ENCODE results near the gene ASB1. TPM values are rescaled to one million over a fixed set of nuclear protein-coding genes. Genes with fewer than 3 reads are reported as not detected.
"Not testable (repeated sequence)": the region's sequence is repeated elsewhere in the genome, so short reads cannot be mapped to it uniquely, and the experiment has no call there.

Gene ASB1
- total RNA-seq, 2 donors from 2014 or later = 50.2 to 63.3 TPM

DNA sequence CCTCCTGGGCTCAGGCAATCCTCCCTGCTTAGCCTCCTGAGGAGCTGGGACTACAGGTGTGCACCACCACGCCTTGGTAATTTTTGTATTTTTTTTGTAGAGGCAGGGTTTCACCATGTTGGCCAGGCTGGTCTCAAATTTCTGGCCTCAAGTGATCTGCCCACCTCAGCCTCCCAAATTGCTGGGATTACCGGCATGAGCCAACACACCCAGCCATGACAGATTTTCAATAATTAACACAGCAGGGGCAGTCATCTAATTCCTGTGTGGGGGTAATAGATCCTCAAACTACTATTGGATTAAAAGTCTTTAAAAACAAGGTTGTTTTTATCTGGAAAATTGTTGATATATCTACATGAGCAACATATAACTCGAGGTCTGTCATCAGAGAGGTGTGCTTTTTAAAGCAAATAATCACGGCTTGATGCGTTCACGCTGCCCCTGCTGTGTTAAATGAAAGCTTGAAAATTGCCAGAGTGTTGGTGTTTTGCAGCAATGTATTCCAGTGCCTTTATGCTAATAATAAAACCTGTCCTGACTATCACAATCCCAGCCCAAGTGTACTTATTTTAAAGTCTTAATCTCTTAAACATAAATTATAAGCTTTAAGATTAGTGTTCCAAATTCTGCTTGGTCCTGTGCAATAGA, 35.6 kb upstream of the ASB1 start:
- no peaks in the 10 kb centered on the region for H3K27me3 Mint-ChIP-seq
- peaks cover 8 to 11% of the 10 kb centered on the region in 2 donors for H3K4me1 Mint-ChIP-seq (ENCODE audit: low read depth in 2 of 2)

DNA sequence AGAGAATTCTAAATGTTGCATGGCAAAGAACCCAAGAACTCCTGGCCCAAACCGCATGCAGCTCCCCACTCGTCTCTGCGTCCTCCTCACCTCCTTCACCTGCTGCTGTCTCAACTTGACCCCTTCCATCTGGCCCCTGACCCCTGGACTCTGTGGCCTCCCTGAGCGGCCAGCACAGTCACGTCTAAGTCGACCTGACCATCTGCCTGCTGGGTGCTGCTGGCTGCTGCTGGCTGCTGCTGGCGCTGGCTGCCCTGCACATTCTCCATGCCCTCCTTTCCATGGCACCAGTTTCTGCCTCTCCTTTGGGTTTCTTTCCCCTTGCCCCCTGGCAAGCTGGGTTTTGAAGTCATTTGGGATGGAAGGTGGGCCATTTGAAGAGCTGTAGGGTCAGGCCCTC, 30.1 kb upstream of the ASB1 start:
- Mint-ChIP-seq H3K36me3 (no peaks in the 10 kb centered on the region), H3K27me3 (no peaks in the 10 kb centered on the region), H3K4me3 (no peak overlapping the region), H3K9me3 (no peaks in the 10 kb centered on the region), H3K4me1 (ENCODE audit: low read depth in 2 of 2) (peaks cover 0 to 2% of the 10 kb centered on the region in 2 donors), H3K27ac (no peak overlapping the region)
- DNase-seq (ENCODE audit: low spot score) (no peak), ATAC-seq (no peak)

More for the DNA sequence above, 35.6 kb upstream of the ASB1 start:
- Mint-ChIP-seq H3K27ac (no peak overlapping the region), H3K9me3 (no peaks in the 10 kb centered on the region), H3K4me3 (no peak overlapping the region), H3K36me3 (no peaks in the 10 kb centered on the region)
- DNase-seq (ENCODE audit: low spot score) (no peak), ATAC-seq (no peak)

DNA sequence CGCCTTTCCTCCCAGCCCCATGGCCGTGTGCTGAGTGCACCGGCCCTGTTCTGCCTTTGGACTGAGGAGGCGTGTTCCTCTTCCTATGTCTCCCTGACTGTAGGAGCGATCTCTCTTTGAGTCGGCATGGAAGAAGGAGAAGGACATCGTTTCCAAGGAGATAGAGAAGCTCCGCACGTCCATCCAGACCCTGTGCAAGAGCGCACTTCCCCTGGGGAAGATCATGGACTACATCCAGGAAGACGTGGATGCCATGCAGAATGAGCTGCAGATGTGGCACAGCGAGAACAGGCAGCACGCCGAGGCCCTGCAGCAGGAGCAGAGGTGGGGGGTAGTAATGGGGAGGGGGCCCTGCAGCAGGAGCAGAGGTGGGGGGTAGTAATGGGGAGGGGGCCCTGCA, 29.4 kb upstream of the ASB1 start:
- Mint-ChIP-seq H3K36me3 (no peaks in the 10 kb centered on the region), H3K27ac (no peak overlapping the region), H3K4me3 (no peak overlapping the region)

DNA sequence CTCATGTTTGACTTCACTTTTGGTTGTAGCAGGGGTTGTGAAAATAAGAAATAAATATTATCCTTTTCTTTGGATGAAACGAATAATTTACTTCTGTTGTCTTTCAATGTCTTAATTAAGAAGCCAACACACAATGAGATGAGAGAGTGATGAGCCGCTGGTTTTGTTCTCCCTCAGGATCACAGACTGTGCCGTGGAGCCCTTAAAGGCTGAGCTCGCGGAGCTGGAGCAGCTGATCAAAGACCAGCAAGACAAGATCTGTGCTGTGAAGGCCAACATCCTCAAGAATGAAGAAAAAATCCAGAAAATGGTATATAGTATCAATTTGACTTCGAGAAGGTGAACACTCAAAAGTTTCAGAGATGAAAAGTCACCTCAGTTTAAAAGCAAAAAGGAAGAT, 28.1 kb upstream of the ASB1 start:
- no peak for ATAC-seq
- no peak for DNase-seq (ENCODE audit: low spot score)
- Mint-ChIP-seq H3K4me1 (ENCODE audit: low read depth in 2 of 2) (peaks cover 0 to 2% of the 10 kb centered on the region in 2 donors), H3K27ac (no peak overlapping the region), H3K4me3 (no peak overlapping the region), H3K9me3 (no peaks in the 10 kb centered on the region), H3K36me3 (no peaks in the 10 kb centered on the region), H3K27me3 (no peaks in the 10 kb centered on the region)

More for the DNA sequence above, 29.4 kb upstream of the ASB1 start:
- Mint-ChIP-seq H3K4me1 (ENCODE audit: low read depth in 2 of 2) (peaks cover 0 to 2% of the 10 kb centered on the region in 2 donors), H3K9me3 (no peaks in the 10 kb centered on the region), H3K27me3 (no peaks in the 10 kb centered on the region)
- no peak for DNase-seq (ENCODE audit: low spot score)
- no peak for ATAC-seq

DNA sequence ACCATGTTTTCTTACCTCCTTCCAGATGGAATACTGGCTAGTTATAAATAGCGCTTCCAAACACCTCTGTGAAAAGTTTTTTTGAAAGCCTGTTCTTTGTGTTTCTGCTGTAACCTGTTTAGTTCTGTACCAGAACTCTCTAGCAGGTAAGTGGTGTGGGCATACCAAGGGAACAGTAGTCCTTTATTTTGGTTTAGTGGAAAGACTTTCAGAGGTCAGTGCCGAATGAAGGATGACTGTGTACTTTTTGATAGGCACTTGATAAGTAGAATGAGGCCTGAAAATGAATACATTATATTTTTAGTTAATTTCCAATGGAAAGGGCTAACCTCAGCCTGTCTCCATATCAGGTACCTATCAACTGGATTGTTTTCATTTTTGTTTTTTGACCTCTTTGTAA, 27.6 kb upstream of the ASB1 start:
- H3K27ac Mint-ChIP-seq = no peak overlapping the region
- H3K36me3 Mint-ChIP-seq = no peaks in the 10 kb centered on the region
- no peak overlapping the region for H3K4me3 Mint-ChIP-seq
- no peaks in the 10 kb centered on the region for H3K27me3 Mint-ChIP-seq
- no peak for ATAC-seq
- H3K4me1 Mint-ChIP-seq (ENCODE audit: low read depth in 2 of 2) = peaks cover 0 to 3% of the 10 kb centered on the region in 2 donors
- DNase-seq (ENCODE audit: low spot score) = no peak
- no peaks in the 10 kb centered on the region for H3K9me3 Mint-ChIP-seq

DNA sequence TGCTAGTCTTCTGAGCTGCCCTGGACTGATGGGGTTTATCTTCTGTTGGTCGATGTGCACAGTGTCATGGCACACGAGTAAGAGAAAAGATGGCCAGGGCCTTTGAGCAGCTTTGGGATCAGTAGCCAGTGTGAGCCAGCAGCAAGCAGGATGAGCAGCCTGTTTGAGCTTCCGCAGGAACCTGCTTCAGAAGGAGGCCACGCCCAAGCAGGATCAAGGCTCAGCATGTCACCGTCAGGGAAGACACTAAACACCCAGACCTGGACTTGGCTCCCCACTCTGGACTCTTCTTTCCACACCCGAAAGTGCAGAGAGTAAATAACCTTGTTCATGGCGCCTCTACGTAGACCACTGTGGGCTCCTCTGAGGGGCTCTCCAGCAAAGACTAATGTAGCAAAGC, 25.2 kb upstream of the ASB1 start:
- H3K9me3 Mint-ChIP-seq = no peaks in the 10 kb centered on the region
- H3K27ac Mint-ChIP-seq = no peak overlapping the region
- no peak overlapping the region for H3K4me3 Mint-ChIP-seq
- no peaks in the 10 kb centered on the region for H3K27me3 Mint-ChIP-seq
- H3K36me3 Mint-ChIP-seq = no peaks in the 10 kb centered on the region
- ATAC-seq = no peak
- DNase-seq (ENCODE audit: low spot score) = no peak
- peaks cover 10 to 16% of the 10 kb centered on the region in 2 donors for H3K4me1 Mint-ChIP-seq (ENCODE audit: low read depth in 2 of 2)

DNA sequence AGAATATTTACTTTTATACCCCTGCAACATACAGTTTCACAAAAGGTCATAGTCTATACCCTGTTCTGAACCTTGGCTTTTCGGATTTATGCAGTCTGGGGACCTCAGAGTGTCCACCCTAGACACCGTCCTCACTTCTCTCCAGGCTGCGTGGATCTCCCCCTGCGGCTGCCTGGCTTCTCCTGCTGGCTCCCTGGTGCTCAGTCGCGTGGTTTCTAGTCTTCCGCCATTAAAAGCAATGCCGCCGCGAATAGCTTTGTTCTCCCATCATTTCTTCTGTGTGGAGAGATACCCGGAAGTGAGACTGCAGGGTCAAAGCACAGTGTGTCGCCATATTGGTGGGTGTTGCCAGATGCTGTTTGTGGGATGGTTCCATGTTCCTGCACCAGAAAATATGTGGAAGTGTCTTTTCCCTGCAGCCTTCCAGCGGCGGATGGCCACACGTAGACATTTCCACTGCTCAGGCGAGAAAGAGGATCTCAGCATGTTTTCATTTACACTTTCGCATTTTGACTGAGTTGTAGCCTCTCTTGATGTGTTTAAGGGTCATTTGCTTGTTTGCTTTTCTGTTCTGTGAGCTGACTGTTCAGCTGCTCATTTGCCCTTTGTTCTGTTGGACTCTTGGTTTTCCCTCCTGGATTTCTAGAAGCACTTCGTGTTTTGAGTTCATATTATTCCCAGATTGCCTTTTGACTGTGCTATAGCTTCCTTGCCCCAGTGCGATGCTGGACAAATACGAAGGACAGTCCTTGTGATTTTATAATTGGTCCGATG, 22.9 kb upstream of the ASB1 start:
- Mint-ChIP-seq H3K4me3 (no peak overlapping the region), H3K27ac (no peak overlapping the region), H3K36me3 (no peaks in the 10 kb centered on the region), H3K9me3 (no peaks in the 10 kb centered on the region), H3K27me3 (no peaks in the 10 kb centered on the region), H3K4me1 (ENCODE audit: low read depth in 2 of 2) (peaks cover 10 to 14% of the 10 kb centered on the region in 2 donors)
- DNase-seq (ENCODE audit: low spot score) = no peak
- ATAC-seq = no peak

DNA sequence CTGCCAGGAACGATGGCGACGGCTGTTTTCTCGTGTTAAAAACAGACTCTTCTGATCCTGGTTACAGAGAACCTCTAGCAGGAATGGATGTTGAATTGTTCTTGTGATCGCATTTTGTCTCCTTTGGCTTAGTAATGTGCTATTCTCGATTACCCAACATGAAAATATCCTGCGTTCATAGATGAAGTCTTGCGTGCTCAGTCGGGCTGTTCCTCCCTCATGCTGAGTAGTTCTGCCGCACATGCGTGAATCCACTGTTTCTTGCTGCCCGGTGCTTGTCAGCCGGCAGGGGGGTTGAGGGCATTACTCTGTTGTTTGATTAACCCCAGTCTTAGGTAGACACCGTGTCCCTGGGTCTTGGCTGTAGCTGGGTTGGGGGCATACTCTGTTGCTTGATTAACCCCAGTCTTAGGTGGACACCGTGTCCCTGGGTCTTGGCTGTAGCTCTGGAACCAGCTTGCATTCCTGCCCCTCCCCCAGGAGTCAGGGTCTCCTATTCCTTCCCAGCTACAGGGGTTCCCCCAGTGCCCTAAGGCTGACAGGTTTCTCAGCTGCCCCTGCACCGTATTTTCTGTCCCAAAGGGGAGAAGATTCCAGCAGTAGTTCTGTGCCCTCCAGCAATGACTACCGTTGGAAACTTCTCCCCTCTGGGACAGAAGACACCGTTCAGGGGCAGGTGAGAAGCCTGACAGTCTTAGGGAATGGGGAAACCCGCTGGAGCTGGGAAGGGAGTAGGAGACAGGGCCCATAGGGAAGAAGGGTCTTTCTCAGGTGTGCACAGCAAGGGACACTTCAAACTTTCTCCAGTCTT, 22.1 kb upstream of the ASB1 start:
- Mint-ChIP-seq H3K36me3 (no peaks in the 10 kb centered on the region), H3K27ac (peak overlapping the region in 1 of 2 donors; percentile 96), H3K27me3 (no peaks in the 10 kb centered on the region), H3K9me3 (no peaks in the 10 kb centered on the region), H3K4me3 (no peak overlapping the region), H3K4me1 (ENCODE audit: low read depth in 2 of 2) (peaks cover 10 to 14% of the 10 kb centered on the region in 2 donors)
- ATAC-seq = no peak
- no peak for DNase-seq (ENCODE audit: low spot score)

DNA sequence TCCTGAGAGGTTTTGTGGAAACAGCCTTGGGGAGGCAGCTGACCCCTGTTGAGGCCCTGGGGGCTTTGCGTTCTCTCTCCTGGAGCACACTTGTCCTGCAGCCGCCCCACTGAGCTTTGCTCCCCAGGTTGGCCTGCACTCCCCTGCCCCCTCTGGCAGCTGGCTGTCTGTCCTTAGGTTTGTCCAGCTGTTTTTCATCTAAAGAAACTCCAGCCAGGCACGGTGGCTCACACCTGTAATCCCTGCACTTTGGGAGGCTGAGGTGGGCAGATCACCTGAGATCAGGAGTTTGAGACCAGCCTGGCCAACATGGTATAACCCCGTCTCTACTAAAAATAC, 21.5 kb upstream of the ASB1 start:
- peaks cover 10 to 14% of the 10 kb centered on the region in 2 donors for H3K4me1 Mint-ChIP-seq (ENCODE audit: low read depth in 2 of 2)
- not testable (repeated sequence) for H3K27me3 Mint-ChIP-seq; DNase-seq (ENCODE audit: low spot score); H3K9me3 Mint-ChIP-seq; ATAC-seq; H3K4me3 Mint-ChIP-seq; H3K36me3 Mint-ChIP-seq
- H3K27ac Mint-ChIP-seq = peak overlapping the region; percentile 85 to 96

DNA sequence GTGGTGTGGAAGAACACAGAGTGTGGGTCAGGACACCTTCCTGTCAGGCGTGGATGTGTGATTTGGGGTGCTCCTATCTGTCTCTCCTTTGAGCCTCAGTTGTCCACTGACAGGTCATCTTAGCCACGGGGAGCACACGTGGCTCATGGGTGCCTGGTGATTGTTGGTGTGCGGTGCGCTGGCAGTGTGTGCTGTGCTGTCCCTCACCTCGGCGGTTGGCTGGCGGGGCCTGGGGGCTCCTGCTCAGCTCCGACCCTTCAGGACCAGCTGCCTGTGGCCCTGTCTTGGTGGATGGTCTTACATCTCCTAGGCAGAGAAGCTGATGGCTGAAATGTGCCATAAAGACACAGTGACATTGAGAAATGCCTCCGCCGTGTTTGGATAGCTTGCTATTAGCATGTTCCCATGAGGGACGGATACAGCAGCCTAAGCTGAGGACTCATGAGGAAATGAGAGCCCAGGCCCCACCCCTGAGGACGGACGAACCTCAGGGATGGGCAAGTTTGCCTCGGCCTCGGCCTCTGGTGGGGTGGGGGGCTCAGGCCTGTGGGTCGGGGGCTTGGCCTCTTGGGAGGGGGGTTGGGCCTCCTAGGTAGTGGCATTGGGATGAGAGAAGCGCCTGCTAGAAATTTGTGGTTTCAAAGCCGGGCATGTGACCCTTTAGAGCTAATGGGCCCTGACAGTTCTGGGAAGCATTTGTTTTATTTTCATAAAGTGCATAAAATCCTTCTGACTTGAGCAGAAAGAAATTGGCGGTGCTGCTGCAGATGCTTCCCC, 20.3 kb upstream of the ASB1 start:
- H3K4me1 Mint-ChIP-seq (ENCODE audit: low read depth in 2 of 2) = peaks cover 10 to 16% of the 10 kb centered on the region in 2 donors
- no peaks in the 10 kb centered on the region for H3K27me3 Mint-ChIP-seq
- H3K9me3 Mint-ChIP-seq = no peaks in the 10 kb centered on the region
- ATAC-seq (peak; percentile 34 to 60), DNase-seq (ENCODE audit: low spot score) (no peak)
- peak overlapping the region; percentile 62 for H3K4me3 Mint-ChIP-seq
- H3K36me3 Mint-ChIP-seq = no peaks in the 10 kb centered on the region
- H3K27ac Mint-ChIP-seq = peak overlapping the region; percentile 85 to 96

DNA sequence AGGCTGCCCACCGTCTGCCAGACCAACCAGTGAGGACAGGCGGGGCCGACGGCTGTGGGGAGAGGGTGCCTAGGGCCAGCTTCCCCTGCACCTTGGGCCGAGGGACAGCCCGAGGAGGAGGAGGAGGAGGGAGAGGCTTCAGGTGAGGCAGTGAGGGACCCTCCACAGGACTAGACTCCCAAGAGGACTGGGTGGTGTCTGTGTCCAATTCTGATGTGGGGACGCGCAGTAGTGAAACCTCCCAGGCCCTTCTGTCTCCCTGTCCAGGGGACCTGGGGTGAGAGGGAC, 19.8 kb upstream of the ASB1 start:
- DNase-seq (ENCODE audit: low spot score) (no peak), ATAC-seq (no peak)
- peaks cover 10 to 16% of the 10 kb centered on the region in 2 donors for H3K4me1 Mint-ChIP-seq (ENCODE audit: low read depth in 2 of 2)
- no peaks in the 10 kb centered on the region for H3K36me3 Mint-ChIP-seq
- no peaks in the 10 kb centered on the region for H3K27me3 Mint-ChIP-seq
- H3K27ac Mint-ChIP-seq = peak overlapping the region in 1 of 2 donors; percentile 19
- no peak overlapping the region for H3K4me3 Mint-ChIP-seq
- H3K9me3 Mint-ChIP-seq = no peaks in the 10 kb centered on the region

DNA sequence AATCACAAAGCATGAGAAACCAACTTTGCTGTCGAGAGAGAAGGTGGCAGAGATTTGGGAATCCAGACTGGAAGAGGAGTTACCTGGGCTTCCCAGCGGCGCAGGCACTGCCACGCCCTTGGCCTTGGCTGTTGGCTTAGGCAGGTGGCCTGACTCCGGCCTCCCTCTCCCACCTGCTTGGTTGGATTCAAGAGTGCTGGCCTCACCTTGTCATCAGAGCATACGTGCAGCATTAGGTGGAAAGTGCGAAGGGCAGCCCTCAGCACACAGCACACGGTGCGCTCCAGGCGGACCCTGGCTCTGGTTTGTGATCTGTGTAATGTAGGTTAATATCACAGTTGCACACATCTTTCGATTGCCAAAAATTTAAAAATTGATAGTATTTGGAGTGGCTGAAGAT, 19.2 kb upstream of the ASB1 start:
- DNase-seq (ENCODE audit: low spot score) (no peak), ATAC-seq (no peak)
- Mint-ChIP-seq H3K27me3 (no peaks in the 10 kb centered on the region), H3K27ac (peak overlapping the region in 1 of 2 donors; percentile 19), H3K36me3 (no peaks in the 10 kb centered on the region), H3K4me1 (ENCODE audit: low read depth in 2 of 2) (peaks cover 10 to 16% of the 10 kb centered on the region in 2 donors), H3K9me3 (no peaks in the 10 kb centered on the region), H3K4me3 (no peak overlapping the region)

DNA sequence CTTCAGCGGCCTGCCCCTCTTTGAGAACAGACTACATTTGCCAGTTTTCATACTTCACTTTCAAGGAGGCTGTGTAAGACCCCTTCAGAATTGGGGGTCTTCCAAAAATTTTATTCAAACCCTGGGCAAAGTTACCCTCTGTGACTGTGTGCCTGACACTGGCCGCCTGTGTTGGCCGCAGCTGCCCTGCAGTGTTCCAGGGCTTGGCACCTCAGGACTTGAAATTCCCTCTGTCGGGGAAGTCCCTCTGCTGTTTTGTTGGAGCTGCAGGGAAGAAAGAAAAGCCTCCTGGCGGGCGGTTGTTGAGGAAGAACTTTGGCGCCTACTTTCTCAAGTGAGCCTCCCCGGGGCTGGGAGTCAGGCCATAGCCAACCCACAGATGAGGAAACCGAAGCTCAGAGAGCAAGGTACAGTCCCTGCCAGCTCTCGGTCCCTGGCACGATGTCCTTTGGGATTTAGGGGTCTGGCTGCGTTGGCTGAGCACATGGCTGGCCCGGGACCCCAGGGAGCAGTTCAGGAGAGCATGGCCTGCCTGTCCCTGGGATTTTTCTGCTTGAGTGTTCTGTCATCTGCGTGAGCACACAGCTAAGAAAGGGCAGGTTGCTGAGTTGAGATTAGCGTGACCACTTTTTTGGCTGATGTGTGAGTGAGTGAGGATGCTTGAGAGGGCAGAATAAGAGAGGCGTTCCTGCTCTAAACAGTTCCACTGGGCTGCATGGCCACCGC, 17.9 kb upstream of the ASB1 start:
- no peak overlapping the region for H3K4me3 Mint-ChIP-seq
- H3K9me3 Mint-ChIP-seq = no peaks in the 10 kb centered on the region
- no peak overlapping the region for H3K27ac Mint-ChIP-seq
- H3K27me3 Mint-ChIP-seq = no peaks in the 10 kb centered on the region
- H3K4me1 Mint-ChIP-seq (ENCODE audit: low read depth in 2 of 2) = peaks cover 10 to 16% of the 10 kb centered on the region in 2 donors
- ATAC-seq (no peak), DNase-seq (ENCODE audit: low spot score) (no peak)
- H3K36me3 Mint-ChIP-seq = no peaks in the 10 kb centered on the region

Data from natural killer cell treated with Interleukin-12 subunit alpha and Interleukin-12 subunit beta and Interleukin-15 and Interleukin-18, amount 100 ng/mL, for 72 hours (primary cell).